Stimulated activated CD8-positive, alpha-beta memory T cell treated with anti-CD3 and anti-CD28 coated beads, Interleukin-7, amount 100 ng/mL, for 24 hours (primary cell): ENCODE measurements around the gene ZNF74.
"Not testable (repeated sequence)": the region's sequence is repeated elsewhere in the genome, so short reads cannot be mapped to it uniquely, and the experiment has no call there.

Experiments
- DNase-seq: peaks from one replicate; pipeline ENCODE4 v3.0.0-alpha.2; 2020; ENCODE audit warnings: low read depth

Gene ZNF74

DNA sequence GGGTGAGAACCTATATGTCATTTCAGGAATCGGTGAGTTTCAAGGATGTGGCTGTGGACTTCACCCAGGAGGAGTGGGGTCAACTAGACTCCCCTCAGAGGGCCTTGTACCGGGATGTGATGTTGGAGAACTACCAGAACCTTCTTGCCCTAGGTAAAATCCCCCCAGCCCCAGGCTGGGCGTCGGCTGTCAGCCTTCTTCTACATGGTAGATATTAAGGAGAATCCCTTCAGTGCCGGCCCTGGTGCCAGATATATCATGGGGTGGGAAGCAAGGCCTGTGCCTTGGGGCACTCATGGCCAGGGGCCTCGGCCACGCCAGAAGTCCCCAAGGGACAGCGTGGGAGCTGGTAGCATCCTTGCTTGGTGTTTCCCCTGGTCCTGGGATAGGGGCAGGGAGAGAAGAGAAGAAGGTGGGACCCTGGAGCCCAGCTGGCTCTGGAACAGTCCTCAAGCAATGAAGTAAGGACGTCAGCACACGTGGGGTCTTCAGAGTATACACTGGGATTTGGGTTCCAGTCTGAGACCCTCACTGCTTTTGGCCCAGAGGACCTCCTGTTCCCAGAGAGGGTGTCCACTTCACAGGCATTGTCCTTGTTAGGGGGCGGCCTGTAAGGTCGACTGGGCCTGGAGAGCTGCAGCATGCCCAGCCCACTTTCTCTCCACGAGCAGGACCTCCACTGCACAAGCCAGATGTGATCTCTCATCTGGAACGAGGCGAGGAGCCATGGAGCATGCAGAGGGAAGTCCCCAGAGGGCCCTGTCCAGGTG is 6.8 kb downstream of the ZNF74 start:
- no peak for DNase-seq

DNA sequence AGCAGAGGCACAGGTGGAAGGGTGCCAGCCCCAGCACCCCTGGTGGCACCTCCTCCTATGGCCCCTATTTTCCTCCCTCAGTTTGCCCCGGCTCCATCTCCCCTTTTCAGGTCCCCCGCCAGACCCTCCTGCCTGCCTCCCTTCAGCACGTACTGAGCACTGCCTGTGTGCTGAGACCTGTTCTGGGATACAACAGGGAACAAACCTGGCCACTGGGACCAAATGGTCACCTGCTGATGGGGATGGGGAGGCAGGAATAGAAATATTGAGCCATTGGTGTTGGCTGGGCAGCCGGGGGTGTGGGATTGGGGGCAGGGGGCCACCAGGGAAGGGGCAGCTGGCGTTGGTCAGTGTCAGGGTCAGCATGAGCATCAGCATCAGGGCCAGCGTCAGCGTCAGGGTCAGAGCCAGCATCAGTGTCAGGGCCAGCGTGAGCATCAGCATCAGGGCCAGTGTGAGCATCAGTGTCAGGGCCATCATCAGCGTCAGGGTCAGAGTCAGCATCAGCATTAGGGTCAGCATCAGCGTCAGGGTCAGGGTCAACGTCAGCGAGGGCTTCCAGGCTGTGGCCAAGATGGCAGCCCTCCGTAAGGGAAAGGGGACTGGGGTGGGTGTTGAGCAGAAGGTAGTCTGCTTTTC is 7.5 kb downstream of the ZNF74 start:
- no peak for DNase-seq

DNA sequence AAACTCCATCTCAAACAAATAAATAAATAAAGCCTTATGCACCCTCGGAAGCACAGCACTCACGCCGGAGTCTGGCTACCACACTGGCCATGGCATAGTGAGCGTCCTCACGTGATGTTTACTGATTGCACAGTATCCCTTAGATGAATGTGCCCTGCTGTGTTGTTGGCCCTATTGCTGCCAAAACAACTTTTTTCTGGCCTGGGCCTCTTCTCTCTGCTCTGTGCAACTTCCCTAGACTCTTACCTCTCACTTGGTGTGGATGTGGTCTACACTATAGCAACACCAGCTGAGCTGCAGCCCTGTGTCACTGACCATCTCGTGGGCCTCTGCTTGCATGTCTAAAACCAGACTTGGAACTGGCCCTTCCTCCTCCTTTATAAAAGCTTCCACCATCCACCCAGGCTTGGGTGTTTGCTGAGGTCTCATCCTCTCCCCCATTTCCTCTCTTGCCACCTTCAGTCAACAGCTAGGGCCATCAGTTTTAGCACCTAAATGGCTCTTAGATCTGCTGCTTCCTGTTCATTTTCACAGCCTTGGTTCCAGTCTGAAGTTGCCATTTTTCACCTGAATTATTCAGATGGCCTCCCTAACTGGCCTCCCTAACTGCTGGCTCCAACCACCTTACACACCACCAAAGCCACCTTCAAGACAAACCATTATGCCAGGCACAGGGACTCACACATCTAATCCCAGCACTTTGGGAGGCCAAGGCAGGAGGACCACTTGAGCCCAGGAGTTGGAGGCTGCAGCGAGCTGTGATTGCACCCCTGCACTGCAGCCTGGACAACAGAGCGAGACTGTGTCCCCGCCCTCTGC is 9.2 kb downstream of the ZNF74 start:
- no peak for DNase-seq

DNA sequence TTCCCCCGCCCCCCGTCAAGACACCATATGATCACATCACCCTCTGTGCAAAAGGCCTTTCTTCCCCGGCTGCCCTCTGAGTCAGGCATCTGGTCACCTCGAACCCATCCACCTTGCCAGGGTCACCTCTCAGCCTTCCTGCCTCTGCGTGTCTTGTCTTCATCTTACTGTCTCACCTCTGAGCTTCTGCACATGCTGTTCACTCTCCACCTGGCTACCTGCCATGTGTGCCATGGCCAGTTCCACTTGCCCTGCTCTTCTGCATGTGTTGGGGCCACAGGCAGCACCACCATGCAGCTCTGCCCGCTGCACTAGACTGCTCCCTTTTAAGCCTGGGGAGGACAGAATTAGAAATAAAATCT is 9.8 kb downstream of the ZNF74 start:
- no peak for DNase-seq

DNA sequence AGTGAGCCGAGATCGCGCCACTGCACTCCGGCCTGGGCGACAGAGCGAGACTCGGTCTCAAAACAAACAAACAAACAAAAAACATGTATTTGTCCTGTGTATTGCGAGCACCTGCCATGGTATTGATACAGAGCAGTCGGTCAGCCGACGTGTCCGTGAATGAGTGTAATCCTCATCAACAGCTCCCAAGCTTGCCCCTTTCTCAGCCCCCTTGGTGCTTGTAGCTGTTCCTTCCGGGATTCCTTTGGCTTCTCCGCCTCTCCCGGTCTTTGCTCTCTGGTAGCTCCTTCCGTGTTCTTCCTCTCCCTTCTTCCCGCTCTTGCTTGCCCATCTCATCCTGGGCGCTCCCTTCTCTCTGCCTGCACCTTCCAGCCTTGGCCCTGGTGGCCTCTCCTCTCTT is 10.9 kb downstream of the ZNF74 start:
- no peak for DNase-seq

DNA sequence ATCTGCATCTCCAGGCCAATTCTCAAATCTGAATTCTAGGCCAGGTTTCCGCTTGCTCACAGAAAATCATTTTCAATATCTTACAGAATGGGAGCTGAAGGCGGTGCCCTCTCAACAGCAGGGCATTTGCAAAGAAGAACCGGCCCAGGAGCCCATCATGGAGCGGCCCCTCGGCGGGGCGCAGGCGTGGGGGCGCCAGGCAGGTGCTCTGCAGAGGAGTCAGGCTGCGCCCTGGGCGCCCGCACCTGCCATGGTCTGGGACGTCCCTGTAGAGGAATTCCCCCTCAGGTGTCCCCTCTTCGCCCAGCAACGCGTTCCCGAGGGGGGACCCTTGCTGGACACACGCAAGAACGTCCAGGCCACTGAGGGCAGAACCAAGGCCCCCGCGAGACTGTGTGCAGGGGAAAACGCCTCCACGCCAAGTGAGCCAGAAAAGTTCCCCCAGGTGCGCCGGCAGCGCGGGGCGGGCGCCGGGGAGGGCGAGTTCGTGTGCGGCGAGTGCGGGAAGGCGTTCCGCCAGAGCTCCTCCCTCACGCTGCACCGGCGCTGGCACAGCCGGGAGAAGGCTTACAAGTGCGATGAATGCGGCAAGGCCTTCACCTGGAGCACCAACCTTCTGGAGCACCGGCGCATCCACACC is 11.5 kb downstream of the ZNF74 start:
- no peak for DNase-seq

DNA sequence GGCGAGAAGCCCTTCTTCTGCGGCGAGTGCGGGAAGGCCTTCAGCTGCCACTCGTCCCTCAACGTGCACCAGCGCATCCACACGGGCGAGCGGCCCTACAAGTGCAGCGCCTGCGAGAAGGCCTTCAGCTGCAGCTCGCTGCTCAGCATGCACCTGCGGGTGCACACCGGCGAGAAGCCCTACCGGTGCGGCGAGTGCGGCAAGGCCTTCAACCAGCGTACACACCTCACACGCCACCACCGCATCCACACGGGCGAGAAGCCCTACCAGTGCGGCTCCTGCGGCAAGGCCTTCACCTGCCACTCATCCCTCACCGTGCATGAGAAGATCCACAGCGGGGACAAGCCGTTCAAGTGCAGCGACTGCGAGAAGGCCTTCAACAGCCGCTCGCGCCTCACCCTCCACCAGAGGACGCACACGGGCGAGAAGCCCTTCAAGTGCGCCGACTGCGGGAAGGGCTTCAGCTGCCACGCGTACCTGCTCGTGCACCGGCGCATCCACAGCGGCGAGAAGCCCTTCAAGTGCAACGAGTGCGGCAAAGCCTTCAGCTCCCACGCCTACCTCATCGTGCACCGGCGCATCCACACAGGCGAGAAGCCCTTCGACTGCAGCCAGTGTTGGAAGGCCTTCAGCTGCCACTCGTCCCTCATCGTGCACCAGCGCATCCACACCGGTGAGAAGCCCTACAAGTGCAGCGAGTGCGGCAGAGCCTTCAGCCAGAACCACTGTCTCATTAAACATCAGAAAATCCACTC is 12.2 kb downstream of the ZNF74 start:
- DNase-seq = no peak

DNA sequence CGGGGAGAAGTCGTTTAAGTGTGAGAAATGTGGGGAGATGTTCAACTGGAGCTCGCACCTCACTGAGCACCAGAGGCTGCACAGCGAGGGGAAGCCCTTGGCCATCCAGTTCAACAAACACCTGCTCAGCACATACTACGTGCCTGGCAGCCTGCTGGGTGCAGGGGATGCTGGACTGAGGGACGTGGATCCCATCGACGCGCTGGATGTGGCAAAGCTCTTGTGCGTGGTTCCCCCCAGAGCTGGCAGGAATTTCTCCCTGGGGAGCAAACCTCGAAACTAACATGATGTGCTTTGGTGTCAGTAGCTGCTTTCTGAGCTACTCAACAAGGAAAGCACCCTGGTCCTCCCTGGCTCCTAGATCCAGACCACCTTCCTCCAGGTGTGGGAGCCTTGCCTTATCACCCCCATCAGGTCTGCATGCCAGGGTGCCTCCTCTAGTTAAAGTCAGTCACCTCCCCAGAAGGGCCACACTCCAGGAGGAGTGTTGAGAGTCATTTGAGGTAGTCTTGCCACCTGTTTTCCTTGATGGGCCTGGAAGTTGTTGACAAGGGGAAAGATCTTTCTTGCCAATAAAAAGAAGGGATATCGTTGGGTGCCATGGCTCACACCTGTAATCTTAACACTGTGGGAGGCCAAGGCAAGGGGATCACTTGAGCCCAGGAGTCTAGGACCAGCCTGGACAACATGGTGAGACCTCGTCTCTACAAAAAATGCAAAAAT is 12.9 kb downstream of the ZNF74 start:
- DNase-seq = no peak

DNA sequence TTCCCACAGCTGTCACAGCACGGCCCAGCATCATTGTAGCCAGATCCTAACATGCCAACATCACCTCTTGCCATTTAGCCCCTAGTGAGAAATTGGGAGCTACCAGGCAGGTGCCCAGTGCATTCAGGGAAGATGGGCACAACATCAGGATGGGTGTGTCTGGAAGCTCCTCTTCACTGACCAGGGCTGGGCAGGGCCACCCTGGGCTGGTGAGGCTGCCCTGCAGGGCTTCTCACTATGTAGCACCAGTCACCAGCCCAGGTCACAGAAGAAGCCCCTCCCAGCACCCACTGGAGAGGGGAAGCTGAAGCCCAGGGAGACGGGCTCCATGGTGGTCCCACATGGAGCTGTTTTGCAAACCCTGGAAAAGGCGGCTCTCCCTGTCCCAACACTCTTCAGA is 13.9 kb downstream of the ZNF74 start:
- DNase-seq = no peak

DNA sequence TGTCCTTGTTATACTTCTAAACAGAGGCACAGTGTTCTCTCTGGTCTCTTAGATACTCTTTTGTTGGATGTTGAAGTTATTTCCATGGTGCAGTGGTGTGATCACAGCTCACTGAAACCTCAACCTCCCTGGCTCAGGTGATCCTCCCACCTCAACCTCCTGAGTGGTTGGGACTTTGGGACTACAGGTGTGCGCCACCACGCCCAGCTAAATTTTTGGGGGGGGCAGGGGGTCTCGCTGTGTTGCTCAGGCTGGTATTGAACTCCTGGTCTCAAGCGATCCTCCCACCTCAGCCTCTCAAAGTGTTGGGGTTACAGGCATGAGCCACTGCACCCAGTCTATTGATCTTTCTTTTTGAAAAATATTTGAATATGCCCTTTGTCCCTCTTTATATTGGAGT is 14.9 kb downstream of the ZNF74 start:
- DNase-seq = no peak

DNA sequence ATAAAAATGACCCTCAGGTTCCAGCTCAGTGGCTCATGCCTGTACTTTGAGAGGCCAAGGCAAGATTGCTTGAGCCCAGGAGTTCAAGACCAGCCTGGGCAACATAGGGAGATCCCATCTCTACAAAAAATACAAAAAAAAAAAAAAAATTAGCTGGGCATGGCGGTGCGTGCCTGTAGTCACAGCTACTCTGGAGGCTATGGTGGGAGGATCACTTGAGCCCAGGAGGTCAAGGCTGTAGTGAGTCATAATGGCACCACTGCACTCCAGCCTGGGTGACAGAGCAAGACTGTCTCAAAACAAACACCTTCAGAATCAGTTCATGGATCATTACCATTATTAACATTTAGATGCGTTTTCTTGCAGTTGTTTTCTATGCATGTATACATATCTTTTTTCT is 15.4 kb downstream of the ZNF74 start:
- DNase-seq = not testable (repeated sequence)

DNA sequence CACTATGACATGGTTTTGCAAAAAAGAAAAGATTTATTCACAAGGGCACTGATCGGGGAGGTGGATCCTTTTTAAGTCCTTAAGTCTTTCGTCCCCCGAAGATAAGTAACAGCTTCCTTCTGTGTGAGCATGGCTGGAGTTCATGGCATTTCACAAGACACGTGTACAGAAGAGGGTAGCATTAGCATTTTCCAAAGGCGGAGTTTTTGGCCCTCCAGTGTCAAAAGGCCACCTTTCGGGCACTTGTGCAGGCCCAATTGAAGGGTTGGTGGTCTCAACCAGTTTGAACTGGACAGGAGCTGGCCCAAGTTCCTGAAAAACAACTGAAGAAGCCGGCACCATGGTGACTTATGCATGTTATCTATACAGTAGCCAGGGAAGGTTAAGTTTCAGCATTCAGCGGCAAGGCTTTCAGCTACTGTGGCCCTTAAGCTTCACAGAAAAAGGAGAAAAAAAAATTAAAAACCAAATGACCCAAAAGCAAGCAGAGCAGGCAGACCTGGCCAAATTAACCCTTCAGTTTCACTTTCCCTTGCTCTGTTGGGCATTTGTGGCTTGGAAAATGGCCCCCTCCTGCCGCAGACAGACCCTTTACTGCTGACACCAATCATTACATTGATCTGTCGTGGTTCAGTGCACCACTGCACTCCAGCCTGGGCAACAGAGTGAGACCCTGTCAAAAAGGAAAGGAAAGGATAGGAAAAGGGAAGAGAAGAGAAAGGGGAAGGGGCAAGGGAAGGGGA is 18.7 kb downstream of the ZNF74 start:
- DNase-seq = no peak

DNA sequence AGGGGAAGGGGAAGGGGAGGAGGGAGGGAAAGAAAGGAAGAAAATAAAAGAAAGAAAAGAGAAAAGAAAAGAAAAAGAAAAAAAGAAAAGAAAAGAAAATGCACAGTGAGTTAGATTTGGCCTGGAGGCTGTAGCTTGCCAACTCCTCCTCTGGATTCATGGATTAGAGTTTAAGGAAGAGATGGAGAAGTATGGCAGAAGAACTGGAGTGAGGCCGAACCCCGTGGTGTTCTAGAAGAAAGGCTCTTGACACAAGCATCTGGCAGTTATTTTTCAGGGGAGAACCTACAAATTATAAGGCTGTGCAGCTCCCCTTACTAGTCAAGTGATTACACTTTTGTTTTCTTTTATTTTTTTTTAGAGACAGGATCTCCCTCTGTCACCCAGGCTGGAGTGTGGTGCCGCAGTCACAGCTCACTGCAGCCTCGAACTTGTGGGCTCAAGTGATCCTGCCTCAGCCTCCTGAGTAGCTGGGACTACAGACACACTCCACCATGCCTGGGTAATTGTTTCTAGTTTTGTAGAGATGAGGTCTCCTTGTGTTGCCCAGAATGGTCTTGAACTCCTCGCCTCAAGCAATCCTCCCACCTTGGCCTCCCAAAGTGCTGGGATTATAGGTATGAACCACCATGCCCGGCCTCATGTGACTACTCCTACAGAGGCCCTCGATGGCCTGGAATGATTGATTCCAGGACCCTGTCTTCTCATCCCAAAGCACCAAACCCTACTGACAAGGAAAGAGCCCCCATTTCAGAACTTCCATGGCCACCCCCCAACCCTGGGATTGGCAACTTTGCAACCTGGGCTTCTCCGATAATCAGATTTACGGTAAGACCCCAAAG is 19.5 kb downstream of the ZNF74 start:
- no peak for DNase-seq

DNA sequence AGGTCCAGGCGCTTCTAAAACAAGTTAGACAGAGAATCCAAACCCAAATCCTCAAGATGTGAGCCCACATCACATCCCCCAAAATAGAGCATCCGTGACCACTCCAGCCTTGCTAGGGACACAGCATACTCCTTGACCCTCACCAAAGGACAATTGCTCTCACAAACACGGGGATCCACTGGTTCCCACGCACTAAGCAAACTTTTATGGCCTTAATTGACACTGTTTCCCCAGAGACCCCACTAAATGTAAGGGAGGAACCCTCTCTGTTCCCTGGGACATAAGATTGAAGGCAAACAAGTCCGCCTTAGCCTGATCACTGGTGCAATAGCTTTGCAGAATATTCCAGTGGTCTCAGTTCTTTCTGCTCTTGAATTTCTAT is 20.1 kb downstream of the ZNF74 start:
- no peak for DNase-seq

DNA sequence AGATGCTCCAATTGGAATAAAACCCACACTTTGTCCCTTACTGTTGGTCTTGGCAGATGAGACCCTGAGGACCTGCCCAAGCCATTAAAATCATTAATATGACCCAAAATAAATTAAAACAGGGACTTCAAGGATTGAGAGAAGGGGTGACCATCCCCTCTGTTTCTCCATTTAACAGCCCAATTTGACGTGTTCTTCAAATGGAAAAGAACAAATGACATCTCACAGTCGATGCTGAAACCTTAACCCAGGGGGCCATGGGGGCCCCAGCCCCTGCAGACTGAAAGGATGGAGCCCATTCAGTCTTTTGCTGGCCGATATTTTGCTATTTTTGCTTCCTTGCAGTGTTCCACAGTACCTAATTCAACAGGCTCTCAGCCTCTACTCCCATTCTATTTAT is 20.5 kb downstream of the ZNF74 start:
- no peak for DNase-seq

DNA sequence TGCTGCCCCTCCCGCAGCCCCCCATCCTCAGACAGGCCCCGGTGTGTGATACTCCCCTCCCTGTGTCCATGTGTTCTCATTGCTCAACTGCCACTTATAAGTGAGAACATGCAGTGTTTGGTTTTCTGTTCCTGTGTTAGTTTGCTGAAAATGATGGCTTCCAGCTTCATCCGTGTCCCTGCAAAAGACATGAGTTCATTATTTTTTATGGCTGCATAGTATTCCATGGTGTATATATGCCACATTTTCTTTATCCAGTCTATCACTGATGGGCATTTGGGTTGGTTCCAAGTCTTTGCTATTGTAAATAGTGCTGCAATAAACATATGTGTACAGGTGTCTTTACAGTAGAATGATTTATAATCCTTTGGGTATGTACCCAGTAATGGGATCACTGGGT is 21.3 kb downstream of the ZNF74 start:
- not testable (repeated sequence) for DNase-seq

DNA sequence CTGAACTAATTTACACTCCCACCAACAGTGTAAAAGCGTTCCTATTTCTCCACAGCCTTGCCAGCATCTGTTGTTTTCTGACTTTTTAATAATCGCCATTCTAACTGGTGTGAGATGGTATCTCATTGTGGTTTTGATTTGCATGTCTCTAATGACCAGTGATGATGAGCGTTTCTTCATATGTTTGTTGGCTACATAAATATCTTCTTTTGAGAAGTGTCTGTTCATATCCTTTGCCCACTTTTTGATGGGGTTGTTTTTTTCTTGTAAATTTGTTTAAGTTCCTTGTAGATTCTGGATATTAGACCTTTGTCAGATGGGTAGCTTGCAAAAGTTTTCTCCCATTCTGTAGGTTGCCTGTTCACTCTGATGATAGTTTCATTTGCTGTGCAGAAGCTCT is 21.7 kb downstream of the ZNF74 start:
- not testable (repeated sequence) for DNase-seq

DNA sequence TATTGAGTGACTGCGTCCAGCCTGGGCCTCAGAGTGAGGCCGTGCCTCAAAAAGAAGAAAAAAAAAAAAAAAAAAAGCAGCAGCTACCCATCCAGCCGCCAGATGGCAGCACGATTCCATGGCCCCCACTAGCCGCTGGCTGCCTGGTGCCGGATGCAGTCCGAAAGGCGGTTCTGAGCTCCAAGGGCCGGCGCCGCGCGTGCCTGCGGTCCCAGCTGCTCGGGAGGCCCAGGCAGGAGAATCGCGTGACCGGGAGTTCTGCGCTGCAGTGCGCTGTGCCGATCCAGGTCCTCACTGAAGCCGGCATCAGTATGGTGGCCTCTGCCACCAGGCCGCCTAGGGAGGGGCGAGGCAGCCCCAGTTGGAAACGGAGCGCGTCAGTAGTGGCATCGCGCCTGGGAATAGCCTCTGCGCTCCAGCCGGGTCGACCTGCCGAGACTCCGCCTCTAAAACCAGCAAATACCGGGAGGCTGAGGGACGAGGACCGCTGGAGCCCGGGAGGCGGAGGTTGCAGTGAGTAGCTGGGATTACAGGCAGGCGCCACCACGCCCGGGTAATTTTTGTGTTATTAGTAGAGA is 24.3 kb downstream of the ZNF74 start:
- no peak for DNase-seq

DNA sequence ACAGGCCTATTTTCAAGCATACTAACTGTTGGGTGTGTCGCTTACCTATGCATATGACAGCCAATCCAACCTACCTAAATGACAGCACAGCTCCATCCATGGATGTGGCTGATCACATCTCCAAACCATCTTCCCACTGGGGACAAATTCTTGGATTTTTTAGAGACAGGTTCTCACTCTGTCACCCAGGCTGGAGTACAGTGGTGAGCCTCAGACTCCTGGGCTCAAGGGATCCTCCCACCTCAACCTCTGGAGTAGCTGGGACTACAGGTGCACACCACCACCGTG is 25.7 kb downstream of the ZNF74 start:
- no peak for DNase-seq
